Measurements from ENCODE around the gene TMEM147. TPM values are rescaled to one million over a fixed set of nuclear protein-coding genes. Genes with fewer than 3 reads are reported as not detected.

TMEM147 gene
- total RNA-seq, 1 experiment from 2014 or later = 126 TPM

- TF ChIP-seq, protein P1, sequence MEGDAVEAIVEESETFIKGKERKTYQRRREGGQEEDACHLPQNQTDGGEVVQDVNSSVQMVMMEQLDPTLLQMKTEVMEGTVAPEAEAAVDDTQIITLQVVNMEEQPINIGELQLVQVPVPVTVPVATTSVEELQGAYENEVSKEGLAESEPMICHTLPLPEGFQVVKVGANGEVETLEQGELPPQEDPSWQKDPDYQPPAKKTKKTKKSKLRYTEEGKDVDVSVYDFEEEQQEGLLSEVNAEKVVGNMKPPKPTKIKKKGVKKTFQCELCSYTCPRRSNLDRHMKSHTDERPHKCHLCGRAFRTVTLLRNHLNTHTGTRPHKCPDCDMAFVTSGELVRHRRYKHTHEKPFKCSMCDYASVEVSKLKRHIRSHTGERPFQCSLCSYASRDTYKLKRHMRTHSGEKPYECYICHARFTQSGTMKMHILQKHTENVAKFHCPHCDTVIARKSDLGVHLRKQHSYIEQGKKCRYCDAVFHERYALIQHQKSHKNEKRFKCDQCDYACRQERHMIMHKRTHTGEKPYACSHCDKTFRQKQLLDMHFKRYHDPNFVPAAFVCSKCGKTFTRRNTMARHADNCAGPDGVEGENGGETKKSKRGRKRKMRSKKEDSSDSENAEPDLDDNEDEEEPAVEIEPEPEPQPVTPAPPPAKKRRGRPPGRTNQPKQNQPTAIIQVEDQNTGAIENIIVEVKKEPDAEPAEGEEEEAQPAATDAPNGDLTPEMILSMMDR (IDR thresholded peaks at IDR 0.05; ENCODE audit: insufficient read depth in 1 of 2, low read depth in 1 of 2, low read length in 1 of 2, severe bottlenecking in 1 of 2, unreplicated experiment in 1 of 2) = no peak
- no TSS peak for BruUV-seq (replicated peaks)
- H3K36me3 Mint-ChIP-seq (ENCODE audit: insufficient read depth, unreplicated experiment) = no peaks in the 10 kb centered on the region
- Histone ChIP-seq H3K27me3 (replicated peaks; ENCODE audit: control insufficient read depth, insufficient read depth, low read length) (no peaks in the 10 kb centered on the region), H3K9me3 (no peaks in the 10 kb centered on the region), H3K36me3 (ENCODE audit: control insufficient read depth, insufficient read depth, low read length) (no peaks in the 10 kb centered on the region), H3K4me3 (ENCODE audit: low read depth, low read length) (no peak overlapping the region), H3K4me1 (no peaks in the 10 kb centered on the region)
- peaks cover 20% of the 10 kb centered on the region for H3K27me3 Mint-ChIP-seq (ENCODE audit: insufficient read depth, unreplicated experiment)
- no peak overlapping the region for H3K27ac Mint-ChIP-seq (ENCODE audit: unreplicated experiment)
- no peak for DNase-seq
- H3K9me3 Mint-ChIP-seq (ENCODE audit: unreplicated experiment) = no peaks in the 10 kb centered on the region
- H3K4me3 Mint-ChIP-seq (ENCODE audit: unreplicated experiment) = no peak overlapping the region
- intact Hi-C loops (cut with micrococcal nuclease; ENCODE audit: unreplicated experiment) = no loop called here
- H3K4me1 Mint-ChIP-seq (ENCODE audit: low read depth, unreplicated experiment) = no peaks in the 10 kb centered on the region
- POLR2A ChIA-PET = no interaction called here
- CTCF ChIA-PET = interaction anchor here (0.8 kb wide), 1 partner anchor 21 kb away, joined by 4 read pairs; no protein-coding TSS in a partner anchor
These were observed 14.1 kb upstream of the TMEM147 start for GRCh38 chr19:35531291-35531690.

DNA sequence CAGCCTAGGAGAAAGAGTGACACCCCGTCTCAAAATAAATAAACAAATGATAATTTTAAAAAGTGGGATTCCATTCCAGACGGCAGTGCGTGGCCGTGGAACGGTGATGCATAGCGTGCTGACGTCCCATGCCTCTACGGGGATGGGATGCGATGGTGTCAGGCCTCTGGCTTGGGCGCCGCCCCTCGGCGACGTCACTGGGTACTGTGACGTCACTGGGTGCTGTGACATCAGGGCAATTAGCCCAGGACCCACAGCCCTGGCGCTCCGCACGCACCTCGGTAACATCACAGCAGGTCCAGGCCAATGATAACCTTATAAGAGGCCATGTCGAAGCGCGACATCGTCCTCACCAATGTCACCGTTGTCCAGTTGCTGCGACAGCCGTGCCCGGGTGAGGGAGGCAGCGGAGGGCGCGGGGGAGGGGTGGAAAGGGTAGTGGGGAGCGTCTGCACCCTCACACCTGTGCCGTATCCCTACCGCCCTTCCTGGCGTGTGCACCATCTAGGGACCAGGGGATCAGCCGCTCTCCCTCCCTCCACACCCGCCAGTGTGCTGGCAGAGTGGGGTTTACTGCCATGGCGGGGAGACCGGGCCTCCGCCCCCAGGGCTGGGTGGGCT lies 12.1 kb upstream of the TMEM147 start, which contains the start of gene GAPDHS:
Gene GAPDHS (plus strand): TSS at position 256 of the 621 bp plus-strand sequence. CDS start 72 bp downstream, at position 328.
- POLR2A ChIA-PET = no interaction called here

DNA sequence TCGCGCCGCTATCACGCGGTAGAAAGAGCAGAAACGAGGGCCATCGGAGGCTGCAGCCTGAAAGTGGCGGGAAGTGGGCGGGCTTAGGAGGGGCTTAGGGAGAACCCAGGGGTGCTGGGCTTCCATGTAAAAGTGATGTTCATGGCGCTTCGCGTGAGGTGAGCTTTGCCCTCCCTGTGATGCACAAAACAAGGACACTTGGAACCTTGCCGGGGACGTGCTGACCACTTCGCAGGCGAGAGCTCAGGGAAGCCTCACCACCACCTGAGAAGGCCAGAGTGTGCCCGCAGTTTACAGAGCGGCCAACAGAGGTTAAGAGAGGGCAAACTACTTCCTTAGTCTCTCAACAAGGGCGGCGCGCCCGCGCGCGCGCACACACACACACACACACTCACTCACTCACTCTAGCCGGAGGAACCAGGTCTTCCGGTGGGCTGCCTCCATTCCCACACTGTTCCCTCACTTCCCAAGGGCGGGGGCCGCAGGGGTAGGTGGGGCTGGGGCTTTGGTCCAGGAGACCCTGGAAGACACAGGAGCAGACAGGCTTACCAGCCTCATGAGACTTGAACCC lies 11.5 kb upstream of the TMEM147 start:
- intact Hi-C loops (cut with micrococcal nuclease; ENCODE audit: unreplicated experiment) = no loop called here
- no peaks in the 10 kb centered on the region for H3K36me3 ChIP-seq (ENCODE audit: control insufficient read depth, insufficient read depth, low read length)
- DNase-seq = no peak
- POLR2A ChIA-PET = no interaction called here
- peaks cover 13% of the 10 kb centered on the region for H3K27me3 Mint-ChIP-seq (ENCODE audit: insufficient read depth, unreplicated experiment)
- no peaks in the 10 kb centered on the region for H3K9me3 ChIP-seq
- H3K4me3 Mint-ChIP-seq (ENCODE audit: unreplicated experiment) = no peak overlapping the region
- H3K4me1 Mint-ChIP-seq (ENCODE audit: low read depth, unreplicated experiment) = no peaks in the 10 kb centered on the region
- H3K9me3 Mint-ChIP-seq (ENCODE audit: unreplicated experiment) = no peaks in the 10 kb centered on the region
- TF ChIP-seq, protein P1 (IDR thresholded peaks at IDR 0.05; ENCODE audit: insufficient read depth in 1 of 2, low read depth in 1 of 2, low read length in 1 of 2, severe bottlenecking in 1 of 2, unreplicated experiment in 1 of 2) = no peak
- H3K4me3 ChIP-seq (ENCODE audit: low read depth, low read length) = no peak overlapping the region
- no TSS peak for BruUV-seq (replicated peaks)
- H3K36me3 Mint-ChIP-seq (ENCODE audit: insufficient read depth, unreplicated experiment) = no peaks in the 10 kb centered on the region
- no peaks in the 10 kb centered on the region for H3K27me3 ChIP-seq (replicated peaks; ENCODE audit: control insufficient read depth, insufficient read depth, low read length)
- H3K27ac Mint-ChIP-seq (ENCODE audit: unreplicated experiment) = no peak overlapping the region
- H3K4me1 ChIP-seq = no peaks in the 10 kb centered on the region
- CTCF ChIA-PET = no interaction called here

More for the DNA sequence above, 12.1 kb upstream of the TMEM147 start, which contains the start of gene GAPDHS:
- Histone ChIP-seq H3K4me1 (no peaks in the 10 kb centered on the region), H3K4me3 (ENCODE audit: low read depth, low read length) (no peak within 1 kb of the TSS), H3K27me3 (replicated peaks; ENCODE audit: control insufficient read depth, insufficient read depth, low read length) (no peaks in the 10 kb centered on the region), H3K9me3 (no peaks in the 10 kb centered on the region), H3K36me3 (ENCODE audit: control insufficient read depth, insufficient read depth, low read length) (no peaks in the 10 kb centered on the region)
- no peak for DNase-seq
- Mint-ChIP-seq H3K4me3 (ENCODE audit: unreplicated experiment) (no peak within 1 kb of the TSS), H3K36me3 (ENCODE audit: insufficient read depth, unreplicated experiment) (no peaks in the 10 kb centered on the region), H3K27me3 (ENCODE audit: insufficient read depth, unreplicated experiment) (peaks cover 16% of the 10 kb centered on the region), H3K27ac (ENCODE audit: unreplicated experiment) (no peak within 1 kb of the TSS), H3K4me1 (ENCODE audit: low read depth, unreplicated experiment) (no peaks in the 10 kb centered on the region), H3K9me3 (ENCODE audit: unreplicated experiment) (no peaks in the 10 kb centered on the region)
- intact Hi-C loops (cut with micrococcal nuclease; ENCODE audit: unreplicated experiment) = no loop called here
- CTCF ChIA-PET = no interaction called here
- BruUV-seq (replicated peaks) = no TSS peak
- TF ChIP-seq, protein P1 (IDR thresholded peaks at IDR 0.05; ENCODE audit: insufficient read depth in 1 of 2, low read depth in 1 of 2, low read length in 1 of 2, severe bottlenecking in 1 of 2, unreplicated experiment in 1 of 2) = no peak

Data from Caco-2 (cell line).